NCI-H524 treated with DMSO at 0.1 percent for 48 hours (cell line): Measurements from ENCODE around the gene CAB39.

Source experiments
- DNase-seq: peaks from one replicate; lab custom pipeline; 2025; lab: John Stamatoyannopoulos, UW

CAB39 gene

DNA sequence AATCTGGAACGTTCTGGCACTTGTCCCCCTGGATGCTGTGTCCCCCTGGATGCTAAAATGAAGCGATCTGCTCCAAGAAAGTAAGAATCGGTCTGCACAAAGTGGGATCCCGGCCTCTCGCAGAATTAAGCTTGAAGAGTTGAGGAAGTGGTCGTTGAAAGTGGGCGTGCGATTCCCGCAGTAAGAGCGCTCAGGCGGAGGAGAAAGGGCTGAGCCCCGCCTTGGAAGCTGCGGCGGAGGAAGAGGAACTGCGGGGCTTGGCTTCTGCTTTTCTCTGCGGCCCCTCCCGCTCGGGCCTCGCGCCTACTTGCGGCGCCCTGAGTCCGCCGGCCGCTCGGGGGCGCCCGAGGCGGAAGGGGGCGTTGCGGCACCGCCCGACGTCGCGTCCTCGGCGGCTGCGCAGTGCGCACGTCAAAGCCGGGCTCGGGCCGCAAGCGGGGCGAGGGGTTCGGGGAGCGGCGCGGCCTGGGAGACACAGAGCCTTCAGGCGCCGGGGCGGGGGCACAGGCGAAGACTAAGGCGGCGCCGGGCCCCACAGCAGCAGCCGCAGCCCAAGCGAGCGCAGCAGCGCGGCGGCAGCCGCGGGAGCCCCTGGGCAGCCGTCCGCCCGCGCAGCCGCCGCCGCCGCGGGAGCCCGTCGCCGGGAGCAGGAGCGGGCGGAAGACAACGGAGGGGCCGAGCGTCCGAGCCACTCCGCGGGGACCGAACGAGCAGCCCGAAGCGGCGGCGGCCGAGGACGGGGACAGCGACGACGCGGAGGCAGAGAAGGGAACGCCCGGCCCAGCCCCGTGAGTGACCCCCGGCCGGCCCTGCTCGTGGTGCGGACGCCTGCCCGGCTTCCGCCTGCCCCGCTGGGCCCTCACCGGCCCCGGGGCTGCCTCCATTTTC is at the start of gene CAB39:
CAB39 (plus strand) TSS at position 400 of the 888 bp plus-strand sequence. CDS start 47,160 bp downstream, outside the sequence.
- peak; percentile 57 for DNase-seq

DNA sequence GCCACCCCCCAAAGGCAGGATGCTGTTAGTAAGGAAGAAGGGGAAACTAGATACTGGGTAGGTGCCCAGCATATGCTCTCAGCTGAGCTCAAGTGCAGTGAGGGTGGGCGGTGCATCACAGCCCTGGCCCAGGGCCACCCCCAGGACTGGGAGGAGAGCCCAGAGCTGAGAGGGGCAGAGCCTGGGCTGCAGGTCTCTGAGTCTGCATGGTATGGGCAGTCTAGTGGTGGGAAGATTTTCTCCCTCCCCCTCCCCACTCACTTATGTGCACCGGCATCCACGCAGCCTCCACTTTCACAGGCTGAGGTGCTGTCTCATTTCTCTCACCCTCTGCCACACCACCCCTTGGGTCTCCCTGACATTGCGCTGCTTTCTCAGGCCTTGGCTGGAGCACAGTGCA is 48.5 kb upstream of the CAB39 start:
- DNase-seq = no peak

DNA sequence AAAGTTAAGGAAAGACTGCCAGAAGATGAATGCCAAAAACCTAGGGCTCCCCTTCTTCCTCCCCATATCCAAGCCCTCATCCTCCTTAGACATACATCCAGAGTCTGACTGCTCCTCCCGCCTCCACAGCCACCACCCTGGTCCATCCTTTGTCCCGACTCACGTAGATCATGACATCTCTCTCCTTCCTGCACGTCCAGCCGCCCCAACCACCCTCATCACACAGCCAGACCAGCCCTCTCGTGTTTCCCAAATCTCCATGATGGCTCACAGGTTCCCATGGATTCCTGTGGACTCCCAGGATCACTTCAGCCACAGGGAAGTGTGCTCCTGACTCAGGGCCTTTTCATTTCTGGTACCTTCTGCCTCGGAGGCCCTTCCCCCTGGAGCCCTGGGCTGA is 47.8 kb upstream of the CAB39 start:
- no peak for DNase-seq

DNA sequence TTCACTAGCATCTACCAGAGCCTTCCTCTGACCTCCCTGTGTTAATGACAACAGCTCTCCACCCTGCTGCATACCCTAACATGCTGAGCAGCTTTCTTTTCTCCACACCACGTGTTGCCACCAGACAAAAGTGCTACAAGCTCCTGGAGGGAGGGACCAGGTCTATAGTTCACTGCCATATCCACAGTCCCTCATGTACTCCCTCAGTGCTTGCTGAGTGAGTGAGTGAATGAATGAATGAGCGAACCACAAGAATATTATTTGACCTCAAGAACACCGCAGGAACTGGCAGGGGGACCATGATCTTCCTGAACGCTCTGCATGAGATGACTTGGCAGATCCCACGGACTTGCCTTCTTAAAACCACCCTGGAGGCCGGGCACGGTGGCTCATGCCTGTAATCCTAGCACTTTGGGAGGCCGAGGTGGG is 47.4 kb upstream of the CAB39 start:
- no peak for DNase-seq

DNA sequence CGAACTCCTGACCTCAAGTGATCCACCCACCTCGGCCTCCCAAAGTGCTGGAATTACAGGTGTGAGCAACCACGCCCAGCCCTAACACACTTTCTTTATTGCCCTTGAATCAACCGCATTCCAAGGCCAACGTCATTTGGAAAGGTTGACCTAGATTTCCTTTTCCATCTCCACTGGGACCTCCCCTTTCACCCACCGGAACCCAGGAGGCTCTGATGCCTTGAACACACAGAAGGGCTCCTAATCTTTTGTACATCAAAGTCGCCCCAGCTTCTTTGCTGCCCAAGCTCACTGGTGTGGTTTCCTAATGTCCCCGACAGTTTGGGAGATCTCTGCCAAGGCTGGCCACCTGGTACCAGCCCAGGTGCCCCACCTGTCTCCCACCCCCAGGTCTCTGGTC is 46.2 kb upstream of the CAB39 start:
- DNase-seq = no peak

DNA sequence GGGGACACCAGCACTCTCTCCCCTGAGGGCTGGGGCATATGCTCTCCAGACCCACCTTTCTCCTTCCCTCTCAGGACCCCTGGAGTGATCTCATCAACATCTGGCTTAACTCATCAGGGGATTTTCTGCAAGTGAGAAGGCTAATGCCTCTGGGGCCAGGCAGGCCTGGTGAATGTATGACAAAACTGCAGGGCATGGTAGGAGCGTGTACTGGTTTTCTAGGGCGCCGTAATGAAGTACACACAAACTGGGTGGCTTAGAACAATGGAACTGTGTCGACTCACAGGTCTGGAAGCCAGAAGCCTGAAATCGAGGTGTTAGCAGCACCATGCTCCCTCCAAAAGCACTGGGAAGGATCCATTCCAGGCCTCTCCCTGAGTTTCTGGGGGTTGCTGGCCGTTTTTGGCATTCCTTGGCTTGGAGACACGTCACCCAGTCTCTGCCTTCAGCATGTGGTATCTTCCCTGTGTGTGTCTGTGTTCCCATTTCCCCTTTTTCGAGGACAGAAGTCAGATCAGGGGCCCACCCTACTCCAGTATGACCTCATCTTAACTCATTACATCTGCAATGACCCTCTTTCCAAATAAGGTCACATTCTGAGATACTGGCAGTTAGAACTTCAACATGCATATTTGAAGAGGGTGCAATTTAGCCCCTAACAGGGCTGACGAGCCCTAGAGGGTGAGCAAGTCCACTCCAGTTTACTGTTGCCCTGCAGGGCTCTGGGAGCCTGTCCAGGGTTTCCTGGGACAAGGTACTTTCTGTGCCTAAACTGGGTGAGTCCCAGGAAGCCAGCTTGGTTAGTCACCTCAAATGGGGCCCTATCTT is 45.5 kb upstream of the CAB39 start:
- DNase-seq = peak; percentile 9

DNA sequence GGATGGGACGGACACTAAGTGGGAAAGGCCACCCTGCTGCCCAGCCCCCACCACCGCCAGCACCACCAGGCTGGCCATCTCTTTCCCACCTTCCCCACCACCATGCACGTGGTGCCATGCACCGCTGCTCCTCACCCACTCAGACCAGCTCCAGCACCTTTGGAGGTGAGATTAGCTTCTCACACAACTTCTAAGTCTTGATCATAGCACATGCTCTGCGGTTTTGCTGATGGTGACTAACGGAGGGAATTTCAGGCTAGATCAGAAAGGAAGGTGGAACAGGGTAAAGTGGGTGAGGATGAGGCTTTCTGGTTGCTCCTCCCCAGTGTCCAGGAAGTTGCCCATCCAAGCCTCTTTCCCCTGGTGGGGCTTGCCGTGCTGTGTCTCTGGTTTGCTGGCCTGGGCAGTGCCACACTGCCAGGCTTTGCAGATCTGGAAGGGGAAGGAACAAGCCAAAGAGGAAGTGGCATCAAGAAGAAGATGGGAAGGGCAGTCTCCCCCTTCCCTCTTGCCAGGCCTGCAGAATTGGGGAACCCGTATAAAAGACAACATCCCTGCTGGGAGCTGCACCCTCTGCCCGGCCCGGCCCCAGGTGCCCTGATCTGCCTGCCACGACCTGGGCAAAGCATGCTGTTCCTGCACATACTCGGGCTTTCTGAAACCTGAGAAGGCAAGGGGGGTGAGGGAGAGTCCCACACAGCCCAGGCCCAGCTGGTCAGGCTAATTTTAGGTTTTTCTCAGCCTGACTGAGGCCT is 44.3 kb upstream of the CAB39 start:
- DNase-seq = peak; percentile 54

DNA sequence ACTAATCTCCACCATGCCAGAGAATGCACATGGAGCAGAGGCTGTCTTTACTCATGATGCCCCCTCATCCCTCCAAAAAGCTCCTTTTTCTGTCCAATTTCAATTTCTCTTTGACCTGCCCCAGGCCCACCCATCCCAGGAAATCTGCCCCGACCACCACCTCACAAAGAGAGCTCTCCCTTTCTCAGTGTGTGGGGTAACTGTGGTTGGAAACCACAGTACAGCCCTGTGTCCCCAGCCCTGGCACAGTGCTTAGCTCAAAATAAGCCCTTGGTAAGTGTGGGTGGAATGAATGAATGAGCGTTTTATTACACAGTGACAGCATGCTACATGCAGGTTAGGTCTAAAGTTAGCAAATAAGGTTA is 43.7 kb upstream of the CAB39 start:
- no peak for DNase-seq

DNA sequence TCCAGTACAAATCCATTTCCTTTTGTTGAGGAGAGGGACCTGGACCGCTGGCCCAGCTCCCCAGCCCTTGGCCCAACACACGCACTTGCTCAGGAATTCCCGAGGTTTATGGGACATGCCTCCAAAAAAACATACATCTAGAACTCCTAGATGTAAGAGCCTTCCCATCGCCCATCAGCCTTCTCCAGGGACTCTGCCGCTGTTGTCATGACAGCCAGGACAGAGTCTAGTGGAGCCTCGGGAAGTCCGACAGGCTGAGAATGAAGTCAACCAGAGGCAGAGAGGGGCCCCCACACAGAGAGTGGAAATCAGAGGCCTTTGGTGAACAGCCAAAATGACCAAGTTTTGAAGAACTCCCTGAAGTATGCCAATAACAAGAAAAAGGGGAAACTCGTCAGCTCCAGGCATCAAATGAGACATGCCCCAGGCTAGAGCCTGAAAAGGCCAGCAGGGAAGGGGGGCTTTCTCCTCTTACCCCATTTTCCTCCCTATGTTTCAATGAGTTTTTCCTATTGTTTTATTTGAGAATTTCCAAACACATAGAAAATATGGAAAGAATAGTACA is 43.2 kb upstream of the CAB39 start:
- DNase-seq = no peak

DNA sequence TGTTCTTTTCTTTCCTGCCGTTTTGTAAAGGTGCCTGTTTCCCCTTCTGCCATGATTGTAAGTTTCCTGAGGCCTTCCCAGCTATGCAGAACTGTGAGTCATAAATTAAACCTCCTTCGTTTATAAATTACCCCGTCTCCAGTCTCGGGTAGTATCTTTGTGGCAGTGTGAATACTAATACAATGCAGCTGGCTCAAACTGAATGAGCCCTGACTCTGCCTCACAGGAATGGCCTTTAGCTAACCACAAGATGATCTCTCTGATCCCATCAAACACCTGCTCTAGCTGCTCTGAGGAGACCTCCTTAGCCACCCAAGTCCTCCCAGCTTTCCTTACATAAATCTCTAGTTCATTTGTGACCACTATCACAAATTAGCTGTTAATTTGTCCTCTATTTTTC is 41.5 kb upstream of the CAB39 start:
- no peak for DNase-seq

DNA sequence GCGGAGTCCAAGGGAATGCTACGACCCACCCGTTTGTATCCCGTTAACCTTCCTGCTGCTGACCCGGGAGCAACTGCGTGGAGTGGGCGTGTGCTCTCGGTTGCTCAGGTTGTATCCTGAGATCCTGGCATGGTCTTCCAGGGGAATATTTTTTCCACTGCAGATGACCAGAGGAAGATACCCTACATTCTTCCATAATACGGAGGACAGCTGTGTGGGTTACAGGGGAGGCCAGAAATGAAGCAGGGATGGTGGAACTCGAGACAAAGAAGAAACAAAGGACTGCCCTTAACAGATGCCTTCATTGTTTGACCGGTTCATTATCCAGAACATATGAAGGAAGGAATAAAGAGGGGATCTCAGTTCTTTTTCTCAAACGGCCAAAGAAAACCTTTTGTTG is 39.8 kb upstream of the CAB39 start:
- DNase-seq = no peak

DNA sequence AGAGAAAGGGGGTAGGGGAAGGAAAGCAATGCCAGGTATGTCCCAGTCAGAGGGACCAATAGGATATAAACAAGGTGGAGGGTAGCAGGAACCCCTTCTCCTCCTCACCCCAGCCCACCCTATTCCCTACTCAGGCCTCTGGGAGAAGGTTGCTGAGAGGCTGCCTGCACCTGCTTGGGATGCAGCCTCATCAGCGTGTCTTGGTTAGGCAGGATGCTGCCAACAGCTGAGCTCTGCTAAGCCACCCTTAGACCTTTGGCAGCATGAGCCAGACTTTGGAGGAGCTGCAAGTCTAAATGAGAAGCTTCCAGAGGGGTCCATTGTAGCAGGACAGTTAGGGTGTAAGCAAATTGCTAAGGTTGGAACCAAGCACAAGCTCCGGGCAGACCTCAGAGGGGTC is 38.2 kb upstream of the CAB39 start:
- DNase-seq = no peak

DNA sequence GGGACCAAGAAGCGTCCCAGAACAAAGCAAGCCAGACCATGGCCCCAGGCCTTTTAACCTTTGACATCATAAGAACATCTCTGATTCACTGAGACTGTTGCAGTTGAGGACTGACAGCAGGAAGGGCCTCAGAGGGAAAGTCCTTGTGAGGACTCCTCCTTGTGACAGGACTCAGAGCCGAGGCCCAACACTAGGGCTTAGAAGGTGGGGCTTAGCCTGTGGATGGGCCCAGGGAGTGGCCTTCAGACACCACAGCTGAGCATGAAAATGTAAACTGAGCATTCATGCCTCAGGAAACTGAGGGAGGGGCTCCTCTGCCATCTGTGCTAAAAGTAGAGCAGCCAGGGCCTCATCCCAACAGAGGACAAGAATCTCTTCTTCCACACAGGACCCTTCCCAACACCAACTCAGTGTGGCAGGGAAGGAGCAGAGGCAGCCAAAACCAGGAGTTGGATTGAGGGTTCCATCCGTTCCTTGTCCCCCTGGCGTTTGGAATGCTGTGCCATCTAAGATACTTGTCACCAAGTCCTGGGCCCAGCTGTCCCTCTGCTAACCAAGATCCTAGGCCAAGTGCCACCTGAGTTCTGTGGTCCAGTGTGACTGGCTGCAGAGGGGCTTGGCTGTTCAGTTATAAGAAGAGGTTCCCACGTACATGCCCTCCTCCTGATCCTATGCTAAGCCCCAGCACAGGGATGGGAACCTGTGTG is 37.5 kb upstream of the CAB39 start:
- DNase-seq = no peak

DNA sequence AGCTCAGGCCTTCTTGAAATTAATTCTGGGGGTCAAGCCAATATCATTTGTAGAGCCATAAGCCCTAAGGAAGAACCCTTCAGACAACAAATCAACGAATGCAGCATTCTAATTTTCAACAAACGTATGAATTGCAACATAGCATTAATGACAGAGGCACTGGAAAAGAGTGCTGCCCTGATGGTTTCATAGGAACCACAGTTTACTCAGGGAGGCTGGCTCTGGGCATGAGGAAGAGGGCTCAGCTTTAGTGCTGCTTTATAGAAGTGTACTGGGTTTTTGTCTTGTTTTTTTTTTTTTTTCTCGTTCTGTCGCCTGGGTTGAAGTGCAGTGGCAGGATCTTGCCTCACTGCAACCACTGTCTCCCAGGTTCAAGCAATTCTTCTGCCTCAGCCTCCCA is 36.1 kb upstream of the CAB39 start:
- no peak for DNase-seq

DNA sequence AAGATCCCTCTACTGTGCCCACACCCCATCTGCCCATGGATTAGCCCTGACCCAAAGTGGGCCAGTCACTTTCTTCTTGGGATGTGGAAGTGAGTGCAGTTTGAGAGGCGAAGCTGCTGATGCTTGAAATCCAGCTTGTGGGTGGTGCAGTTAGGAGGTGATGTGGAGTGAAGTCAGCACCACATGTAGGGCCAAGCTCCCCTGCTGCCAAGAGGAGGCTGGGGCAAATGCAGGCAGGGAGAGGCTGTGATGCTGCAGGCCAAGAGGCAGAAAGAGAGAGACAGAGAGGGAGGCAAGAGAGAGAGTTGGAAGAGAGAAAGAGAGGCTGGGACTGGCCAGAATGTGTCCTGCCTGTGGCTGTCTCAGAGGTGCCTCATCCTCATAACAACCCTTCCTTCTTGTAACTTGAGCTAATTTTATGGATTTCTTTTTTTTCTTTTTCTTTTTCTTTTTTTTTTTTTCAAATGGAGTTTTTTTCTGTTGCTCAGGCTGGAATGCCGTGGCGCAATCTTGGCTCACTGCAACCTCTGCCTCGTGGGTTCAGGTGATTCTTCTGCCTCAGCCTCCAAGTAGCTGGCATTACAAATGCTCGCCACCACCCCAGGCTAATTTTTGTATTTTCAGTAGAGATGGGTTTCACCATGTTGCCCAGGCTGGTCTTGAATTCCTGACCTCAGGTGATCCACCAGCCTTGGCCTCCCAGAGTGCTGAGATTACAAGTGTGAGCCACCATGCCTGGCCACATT is 35.3 kb upstream of the CAB39 start:
- no peak for DNase-seq

DNA sequence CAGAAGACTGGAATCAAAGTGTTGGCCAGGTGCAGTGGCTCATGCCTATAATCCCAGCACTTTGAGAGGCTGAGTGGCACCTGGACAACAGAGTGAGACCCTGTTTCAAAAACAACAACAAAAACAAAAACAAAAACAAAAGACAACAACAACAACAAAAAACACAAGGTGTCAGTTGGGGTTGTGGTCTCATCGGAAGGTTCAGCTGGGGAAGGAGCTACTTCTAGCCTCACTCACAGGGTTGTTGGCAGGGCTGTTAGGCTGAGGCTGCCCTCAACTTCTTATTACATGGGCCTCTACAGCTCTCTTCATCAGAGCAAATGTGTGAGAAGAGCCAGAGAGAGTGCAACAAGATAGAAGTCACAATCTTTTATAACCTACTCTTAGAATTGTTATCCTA is 34.6 kb upstream of the CAB39 start:
- DNase-seq = no peak

DNA sequence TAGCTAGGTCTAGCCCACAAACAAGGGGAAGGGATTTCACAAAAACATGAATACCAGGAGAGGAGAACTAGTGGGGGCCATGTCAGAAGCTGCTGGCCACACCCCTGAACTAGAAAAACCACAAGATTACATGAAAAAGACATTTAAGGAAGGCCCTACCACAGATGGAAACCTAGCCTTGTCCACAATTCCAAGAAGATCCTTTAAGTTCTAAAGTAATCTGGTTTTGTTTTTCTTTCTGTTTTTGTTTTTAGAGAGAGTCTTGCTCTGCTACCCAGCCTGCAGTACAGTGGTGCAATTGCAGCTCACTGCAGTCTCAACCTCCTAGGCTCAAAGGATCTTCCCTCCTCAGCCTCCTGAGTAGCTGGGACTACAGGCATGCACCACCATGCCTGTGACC is 34.2 kb upstream of the CAB39 start:
- no peak for DNase-seq

DNA sequence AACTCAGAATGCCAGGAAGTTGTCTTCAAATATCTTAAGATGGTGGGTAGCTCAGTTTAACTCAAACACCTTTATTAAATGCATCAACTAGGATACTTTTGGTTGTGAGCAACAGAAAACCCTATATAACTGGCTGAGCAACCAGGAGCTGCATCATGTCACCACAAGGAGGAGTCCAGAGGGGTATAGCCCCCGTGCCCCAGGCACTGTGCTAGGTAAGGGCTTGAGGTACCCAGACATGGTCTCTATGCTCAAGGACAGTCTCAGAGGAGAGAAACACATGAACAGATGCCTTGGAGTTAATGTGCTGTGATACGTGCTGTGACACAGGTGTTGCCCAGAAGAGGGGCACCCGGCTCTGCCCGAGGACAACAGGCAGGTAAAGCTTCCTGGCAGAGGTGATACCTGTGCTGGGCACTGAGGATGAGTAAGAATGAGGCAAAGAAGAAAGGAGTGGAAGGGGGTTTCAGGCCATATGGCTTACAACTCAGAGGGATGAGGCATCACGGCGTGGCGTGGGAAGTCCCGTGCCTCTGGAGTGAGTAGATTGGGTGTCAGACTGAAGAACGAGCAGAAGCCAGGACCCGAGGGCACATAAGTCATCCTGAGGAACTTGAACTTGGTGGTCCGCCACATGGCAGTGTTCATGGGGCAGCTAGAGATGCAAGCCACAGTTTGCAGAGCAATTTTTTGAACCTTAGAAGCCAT is 32.0 kb upstream of the CAB39 start:
- no peak for DNase-seq

DNA sequence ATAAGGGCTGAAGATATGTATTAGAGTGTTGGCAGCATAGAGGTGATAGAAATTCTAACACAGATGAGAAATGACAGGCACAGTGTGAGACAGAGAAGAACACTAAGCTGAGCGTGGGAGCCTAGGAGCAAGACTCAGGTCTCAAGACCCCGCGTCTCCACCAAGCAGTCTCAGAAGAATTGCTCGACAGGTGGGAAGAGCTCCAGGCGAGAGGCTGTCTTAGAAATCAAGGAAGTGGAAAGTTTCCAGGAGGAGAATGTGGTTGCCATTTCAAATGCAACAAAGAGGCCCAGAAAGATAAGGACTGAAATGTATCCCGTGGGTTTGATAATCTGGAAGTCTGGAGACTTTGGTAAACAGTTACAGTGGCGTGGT is 31.5 kb upstream of the CAB39 start:
- DNase-seq = no peak

DNA sequence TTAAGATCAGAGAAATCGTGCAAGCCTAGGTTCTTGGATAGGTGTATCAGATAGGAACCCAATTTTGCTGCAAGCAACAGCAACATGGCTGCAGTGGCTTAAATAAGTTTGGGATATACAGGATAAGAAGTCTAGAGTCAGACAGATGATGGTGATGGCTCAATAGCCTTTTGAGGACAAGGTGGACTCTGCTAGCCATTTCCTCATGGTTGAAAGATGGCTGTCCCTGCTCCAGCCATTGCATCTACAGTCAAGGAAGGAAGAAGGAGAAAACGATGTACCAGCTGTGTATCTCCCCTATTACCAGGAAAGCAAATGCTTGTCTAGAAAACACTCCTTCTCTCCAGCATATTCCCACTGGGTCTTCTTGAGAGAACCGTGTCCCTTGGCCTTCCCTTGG is 30.1 kb upstream of the CAB39 start:
- no peak for DNase-seq
